Measurements from ENCODE around the gene KATNB1. TPM values are rescaled to one million over a fixed set of nuclear protein-coding genes. Genes with fewer than 3 reads are reported as not detected.

KATNB1 gene
- total RNA-seq, 3 donors from 2014 or later (not counting 1 experiment from before 2014, with no cell fraction given) = 23.6 to 34.3 (median 29.7) TPM

DNA sequence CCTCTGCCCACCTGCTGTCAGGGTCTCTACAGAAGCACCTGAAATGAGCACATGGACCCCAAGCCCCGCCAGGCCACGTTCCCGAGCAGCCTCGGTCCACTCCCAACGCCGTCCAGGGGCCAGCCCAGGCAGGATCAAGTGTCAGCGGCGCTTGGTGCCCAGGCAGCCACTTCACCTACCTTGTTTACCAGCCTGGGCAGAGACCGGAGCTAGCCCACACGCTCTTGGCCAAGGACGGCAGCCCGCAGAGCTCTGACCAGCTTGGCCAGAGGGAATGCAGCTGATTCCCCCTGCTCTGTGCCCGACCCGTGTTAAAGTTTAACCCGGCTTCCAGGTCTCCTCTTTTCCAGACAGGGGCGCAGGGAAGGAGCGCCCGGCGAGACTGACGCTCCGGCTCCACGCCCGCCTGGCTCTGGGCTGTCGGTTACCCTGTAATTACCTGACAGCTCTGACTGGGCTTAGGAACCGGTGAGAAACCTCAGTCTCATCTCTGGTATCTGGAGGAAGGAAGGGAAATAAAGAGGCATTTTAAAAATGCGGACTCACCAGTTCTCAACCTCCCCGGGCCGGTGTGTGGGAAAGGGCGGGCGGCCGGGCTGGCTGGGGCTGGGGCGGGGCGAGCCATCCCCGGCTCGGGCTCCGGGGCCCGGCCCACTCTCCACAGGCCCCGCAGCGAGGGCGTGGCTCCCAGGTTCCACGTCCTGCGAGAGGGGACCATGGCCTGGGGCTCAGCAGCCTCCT is 62.1 kb downstream of the KATNB1 start:
- H3K9me3 Mint-ChIP-seq = no peaks in the 10 kb centered on the region
- WGBS (ENCODE audit: insufficient coverage) = 87% methylated on average over 42 of the region's 42 CpGs
- no peak overlapping the region for H3K27ac ChIP-seq (ENCODE audit: low read length)
- H3K36me3 Mint-ChIP-seq = no peaks in the 10 kb centered on the region
- peaks cover 33% of the 10 kb centered on the region for H3K4me1 ChIP-seq (ENCODE audit: control insufficient read depth, insufficient read depth, low read length)
- DNase-seq = no peak
- peaks cover 32 to 43% of the 10 kb centered on the region in 2 donors for H3K4me1 Mint-ChIP-seq
- H3K27ac Mint-ChIP-seq = no peak overlapping the region
- H3K36me3 ChIP-seq (ENCODE audit: control insufficient read depth, insufficient read depth, low read length) = no peaks in the 10 kb centered on the region
- intact Hi-C loops (cut with micrococcal nuclease) = no loop called here
- no peak for ATAC-seq
- no peak overlapping the region for H3K4me3 ChIP-seq (ENCODE audit: low read length)
- no peak overlapping the region for H3K4me3 Mint-ChIP-seq
- H3K27me3 ChIP-seq (ENCODE audit: control insufficient read depth, insufficient read depth, low read length) = no peaks in the 10 kb centered on the region
- no peaks in the 10 kb centered on the region for H3K27me3 Mint-ChIP-seq (ENCODE audit: low read depth in 2 of 2)
- TF ChIP-seq, protein P1, sequence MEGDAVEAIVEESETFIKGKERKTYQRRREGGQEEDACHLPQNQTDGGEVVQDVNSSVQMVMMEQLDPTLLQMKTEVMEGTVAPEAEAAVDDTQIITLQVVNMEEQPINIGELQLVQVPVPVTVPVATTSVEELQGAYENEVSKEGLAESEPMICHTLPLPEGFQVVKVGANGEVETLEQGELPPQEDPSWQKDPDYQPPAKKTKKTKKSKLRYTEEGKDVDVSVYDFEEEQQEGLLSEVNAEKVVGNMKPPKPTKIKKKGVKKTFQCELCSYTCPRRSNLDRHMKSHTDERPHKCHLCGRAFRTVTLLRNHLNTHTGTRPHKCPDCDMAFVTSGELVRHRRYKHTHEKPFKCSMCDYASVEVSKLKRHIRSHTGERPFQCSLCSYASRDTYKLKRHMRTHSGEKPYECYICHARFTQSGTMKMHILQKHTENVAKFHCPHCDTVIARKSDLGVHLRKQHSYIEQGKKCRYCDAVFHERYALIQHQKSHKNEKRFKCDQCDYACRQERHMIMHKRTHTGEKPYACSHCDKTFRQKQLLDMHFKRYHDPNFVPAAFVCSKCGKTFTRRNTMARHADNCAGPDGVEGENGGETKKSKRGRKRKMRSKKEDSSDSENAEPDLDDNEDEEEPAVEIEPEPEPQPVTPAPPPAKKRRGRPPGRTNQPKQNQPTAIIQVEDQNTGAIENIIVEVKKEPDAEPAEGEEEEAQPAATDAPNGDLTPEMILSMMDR (IDR thresholded peaks at IDR 0.05) = no peak
- H3K9me3 ChIP-seq (ENCODE audit: control insufficient read depth, insufficient read depth, low read length) = no peaks in the 10 kb centered on the region

DNA sequence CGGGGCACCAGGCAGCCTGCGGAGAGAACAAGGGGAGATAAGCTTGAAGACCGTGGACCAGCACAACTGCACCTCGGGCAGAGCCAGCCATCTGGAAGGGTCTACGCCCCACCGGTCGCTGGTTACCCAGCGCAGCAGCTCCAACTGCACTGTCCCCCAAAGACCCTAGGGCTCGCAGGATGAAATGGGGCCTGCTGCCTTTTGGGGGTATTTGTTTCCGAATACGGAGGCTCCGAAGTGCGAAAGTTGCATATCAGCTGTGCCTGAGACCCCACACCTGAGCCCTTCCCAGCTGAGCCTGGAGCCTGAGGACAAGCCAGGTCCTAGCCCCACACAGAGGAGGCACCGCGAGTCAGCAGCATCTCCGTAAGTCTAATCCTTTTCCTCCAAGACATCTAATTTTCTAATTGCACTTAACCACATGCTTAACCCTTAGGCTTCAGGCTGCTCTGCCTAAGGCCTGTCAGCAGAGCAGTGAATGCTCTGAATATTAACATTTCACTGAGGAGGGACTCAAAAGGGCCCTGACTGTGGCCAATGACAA is 62.8 kb downstream of the KATNB1 start:
- 91% methylated on average over 16 of the region's 16 CpGs for WGBS (ENCODE audit: insufficient coverage)
- intact Hi-C loops (cut with micrococcal nuclease) = no loop called here
- Histone ChIP-seq H3K9me3 (ENCODE audit: control insufficient read depth, insufficient read depth, low read length) (no peaks in the 10 kb centered on the region), H3K4me3 (ENCODE audit: low read length) (no peak overlapping the region), H3K4me1 (ENCODE audit: control insufficient read depth, insufficient read depth, low read length) (peaks cover 39% of the 10 kb centered on the region), H3K27ac (ENCODE audit: low read length) (no peak overlapping the region), H3K36me3 (ENCODE audit: control insufficient read depth, insufficient read depth, low read length) (no peaks in the 10 kb centered on the region), H3K27me3 (ENCODE audit: control insufficient read depth, insufficient read depth, low read length) (no peaks in the 10 kb centered on the region)
- Mint-ChIP-seq H3K4me3 (no peak overlapping the region), H3K27me3 (ENCODE audit: low read depth in 2 of 2) (no peaks in the 10 kb centered on the region), H3K9me3 (no peaks in the 10 kb centered on the region), H3K4me1 (peaks cover 39 to 50% of the 10 kb centered on the region in 2 donors), H3K27ac (peak overlapping the region; percentile 61 to 96), H3K36me3 (no peaks in the 10 kb centered on the region)
- TF ChIP-seq, protein P1 (IDR thresholded peaks at IDR 0.05) = no peak
- ATAC-seq (no peak), DNase-seq (no peak)

DNA sequence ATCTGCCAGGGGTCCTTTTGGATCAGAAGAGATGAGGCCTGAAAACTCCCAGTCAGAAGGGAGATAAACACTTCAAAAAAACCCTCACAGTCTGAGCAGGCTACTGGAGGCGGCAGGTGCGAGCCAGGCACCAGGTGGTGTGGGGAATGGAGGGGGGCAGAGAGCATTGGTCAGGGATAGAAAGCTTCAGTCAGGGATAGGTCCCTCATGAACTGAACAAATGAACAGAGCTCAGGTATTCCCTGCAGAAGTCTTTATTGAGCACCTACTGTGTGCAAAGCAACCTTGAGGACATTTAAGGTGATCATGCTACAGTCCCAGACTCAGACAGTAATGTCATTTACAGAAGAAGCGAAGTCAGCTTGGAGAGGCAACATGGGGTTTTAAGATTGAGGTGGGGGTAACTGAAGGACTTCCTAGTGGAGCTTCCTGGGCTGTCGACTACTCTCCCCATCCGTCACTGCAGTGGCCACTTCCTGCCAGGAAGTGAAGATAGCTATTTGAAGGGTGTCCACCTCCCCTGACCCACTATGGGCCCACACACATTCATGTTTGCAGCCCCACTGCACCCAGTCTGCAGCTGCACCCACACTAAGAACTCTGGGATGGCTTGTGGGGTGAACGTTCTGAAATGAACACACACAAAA is 63.5 kb downstream of the KATNB1 start:
- Mint-ChIP-seq H3K27ac (peak overlapping the region; percentile 61 to 96), H3K4me1 (peaks cover 41 to 53% of the 10 kb centered on the region in 2 donors), H3K36me3 (no peaks in the 10 kb centered on the region), H3K9me3 (no peaks in the 10 kb centered on the region), H3K4me3 (peak overlapping the region; percentile 70), H3K27me3 (ENCODE audit: low read depth in 2 of 2) (no peaks in the 10 kb centered on the region)
- DNase-seq (no peak), ATAC-seq (no peak)
- H3K27ac ChIP-seq (ENCODE audit: low read length) = no peak overlapping the region
- intact Hi-C loops (cut with micrococcal nuclease) = no loop called here
- no peaks in the 10 kb centered on the region for H3K36me3 ChIP-seq (ENCODE audit: control insufficient read depth, insufficient read depth, low read length)
- H3K4me1 ChIP-seq (ENCODE audit: control insufficient read depth, insufficient read depth, low read length) = peaks cover 44% of the 10 kb centered on the region
- TF ChIP-seq, protein P1 (IDR thresholded peaks at IDR 0.05) = no peak
- no peak overlapping the region for H3K4me3 ChIP-seq (ENCODE audit: low read length)
- H3K27me3 ChIP-seq (ENCODE audit: control insufficient read depth, insufficient read depth, low read length) = no peaks in the 10 kb centered on the region
- no peaks in the 10 kb centered on the region for H3K9me3 ChIP-seq (ENCODE audit: control insufficient read depth, insufficient read depth, low read length)
- WGBS (ENCODE audit: insufficient coverage) = 48% methylated on average over 6 of the region's 6 CpGs
